ENCODE results near the gene TLE2. TPM values are rescaled to one million over a fixed set of nuclear protein-coding genes. Genes with fewer than 3 reads are reported as not detected.
A peak's percentile ranks its signal among the peaks of the same experiment; 100 is the strongest.

TLE2 gene
- total RNA-seq, 1 donor from 2014 or later, result 53.2 TPM

DNA sequence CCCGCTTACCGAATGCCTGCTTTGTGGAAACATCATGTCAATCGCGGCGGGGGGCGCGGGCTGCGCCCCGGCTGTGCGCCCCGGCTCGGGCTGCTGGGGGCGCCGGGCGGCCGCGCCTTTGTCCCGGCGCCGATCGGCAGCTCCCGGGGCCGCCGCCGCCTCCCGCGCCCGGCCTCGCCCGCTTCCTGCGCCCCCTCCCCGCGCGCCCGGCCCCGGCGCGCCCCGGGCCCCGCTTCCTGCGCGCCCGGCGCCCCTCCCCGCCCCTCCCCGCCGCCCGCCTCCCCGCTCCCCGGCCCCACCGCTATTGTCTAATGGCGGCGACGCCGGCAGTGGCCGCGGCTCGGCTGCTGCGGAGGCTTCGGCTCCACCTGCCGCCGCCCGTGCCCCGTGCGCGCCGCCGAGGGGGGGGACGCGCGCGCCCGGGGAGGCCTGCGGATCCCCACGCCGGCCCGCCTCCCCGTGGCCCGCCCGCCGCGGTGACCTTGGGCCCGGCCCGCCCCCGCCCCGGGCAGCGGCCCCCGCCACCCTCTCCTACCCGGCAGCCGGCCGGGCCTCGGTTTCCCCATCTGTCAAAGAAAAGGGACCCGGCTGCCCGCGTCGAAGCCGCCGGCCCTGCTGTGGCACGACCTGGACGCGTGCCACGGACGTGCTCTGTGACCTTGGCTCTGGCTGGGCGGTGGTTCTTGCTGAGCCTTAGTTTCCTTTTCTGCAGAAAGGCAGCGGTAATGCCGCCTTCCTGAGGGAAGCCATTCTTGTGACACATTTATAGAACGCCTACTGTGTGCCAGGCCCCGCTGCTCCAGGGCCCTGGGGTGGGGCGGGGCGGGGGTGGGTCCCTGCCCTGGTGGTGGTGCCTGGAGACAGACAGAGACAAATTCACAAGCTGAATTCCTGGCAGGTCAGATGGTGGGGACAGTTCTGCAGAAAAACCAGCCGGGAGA, 33.4 kb upstream of the TLE2 start, which contains the start of gene TLE5:
Gene TLE5, minus strand, starts transcription at position 331 of the 941 bp plus-strand sequence. Its CDS starts 295 bp downstream, at position 36.
- peak within 1 kb of the TSS; percentile 79 for H3K4me3 ChIP-seq
- DNase-seq, result peak; percentile 78
- peak within 1 kb of the TSS; percentile 97 for H3K27ac ChIP-seq (replicated peaks)
- peaks cover 51% of the 10 kb centered on the region for H3K4me1 ChIP-seq
- TF ChIP-seq, protein P1, sequence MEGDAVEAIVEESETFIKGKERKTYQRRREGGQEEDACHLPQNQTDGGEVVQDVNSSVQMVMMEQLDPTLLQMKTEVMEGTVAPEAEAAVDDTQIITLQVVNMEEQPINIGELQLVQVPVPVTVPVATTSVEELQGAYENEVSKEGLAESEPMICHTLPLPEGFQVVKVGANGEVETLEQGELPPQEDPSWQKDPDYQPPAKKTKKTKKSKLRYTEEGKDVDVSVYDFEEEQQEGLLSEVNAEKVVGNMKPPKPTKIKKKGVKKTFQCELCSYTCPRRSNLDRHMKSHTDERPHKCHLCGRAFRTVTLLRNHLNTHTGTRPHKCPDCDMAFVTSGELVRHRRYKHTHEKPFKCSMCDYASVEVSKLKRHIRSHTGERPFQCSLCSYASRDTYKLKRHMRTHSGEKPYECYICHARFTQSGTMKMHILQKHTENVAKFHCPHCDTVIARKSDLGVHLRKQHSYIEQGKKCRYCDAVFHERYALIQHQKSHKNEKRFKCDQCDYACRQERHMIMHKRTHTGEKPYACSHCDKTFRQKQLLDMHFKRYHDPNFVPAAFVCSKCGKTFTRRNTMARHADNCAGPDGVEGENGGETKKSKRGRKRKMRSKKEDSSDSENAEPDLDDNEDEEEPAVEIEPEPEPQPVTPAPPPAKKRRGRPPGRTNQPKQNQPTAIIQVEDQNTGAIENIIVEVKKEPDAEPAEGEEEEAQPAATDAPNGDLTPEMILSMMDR (IDR thresholded peaks at IDR 0.05; ENCODE audit: borderline replicate concordance), result peak; percentile 24
- H3K27me3 ChIP-seq (ENCODE audit: low read depth), result no peaks in the 10 kb centered on the region
- H3K9me3 ChIP-seq (replicated peaks), result no peaks in the 10 kb centered on the region
- intact Hi-C loops (cut with micrococcal nuclease), result no loop called here
- peaks cover 26% of the 10 kb centered on the region for H3K36me3 ChIP-seq

DNA sequence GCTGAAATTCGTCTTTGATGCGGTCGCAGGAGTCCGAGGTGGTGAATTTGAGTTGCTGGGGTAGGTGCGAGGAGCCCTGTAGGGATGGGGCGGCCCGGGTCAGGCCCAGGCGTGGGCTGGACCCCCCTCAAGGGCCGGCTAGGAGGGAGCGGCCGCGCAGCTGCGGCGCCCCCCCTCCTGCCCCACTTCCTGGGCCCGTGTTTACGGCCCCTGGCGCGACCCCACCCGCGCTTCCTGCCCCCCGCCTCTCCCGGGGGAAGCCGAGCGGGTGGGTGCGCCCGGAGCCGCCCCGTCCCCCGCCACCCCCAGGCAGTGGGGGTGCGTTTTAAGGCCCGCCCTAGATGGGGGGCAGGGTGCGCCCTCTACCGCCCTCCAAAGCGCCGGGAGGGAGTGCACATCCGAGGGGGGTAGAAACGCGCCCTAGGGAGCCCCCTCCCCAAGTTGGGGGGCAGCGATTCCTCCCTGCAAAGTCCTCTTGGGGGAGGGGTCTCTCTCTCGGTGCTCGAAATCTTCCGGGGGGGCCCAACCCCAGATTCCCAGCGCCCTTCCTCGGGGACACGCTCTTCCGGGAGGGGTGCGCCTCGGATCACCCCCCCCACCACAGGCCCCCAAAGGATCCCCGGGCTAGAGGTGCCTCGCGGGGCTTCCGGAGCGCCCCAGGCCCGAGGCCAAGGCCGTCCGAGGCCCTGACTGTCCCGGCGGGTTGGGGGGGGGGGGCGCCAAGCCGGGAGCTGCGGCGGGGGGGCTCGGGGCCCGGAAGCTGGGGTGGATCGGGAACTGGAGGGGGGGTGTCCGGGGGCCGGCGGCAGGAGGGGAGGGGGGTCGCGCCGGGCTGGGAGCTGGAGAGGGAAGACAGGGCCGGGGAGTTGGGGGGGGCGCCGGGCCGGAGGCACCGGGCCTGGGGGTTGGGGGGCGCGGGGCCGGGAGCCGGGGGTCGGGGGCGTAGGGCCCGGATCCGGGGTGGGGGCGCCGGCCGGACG, 32.4 kb upstream of the TLE2 start:
- Histone ChIP-seq H3K36me3 (peaks cover 33% of the 10 kb centered on the region), H3K27ac (replicated peaks) (peak overlapping the region; percentile 97), H3K9me3 (replicated peaks) (no peaks in the 10 kb centered on the region), H3K27me3 (ENCODE audit: low read depth) (no peaks in the 10 kb centered on the region), H3K4me1 (peaks cover 61% of the 10 kb centered on the region), H3K4me3 (peak overlapping the region; percentile 79)
- intact Hi-C loops (cut with micrococcal nuclease), result no loop called here
- TF ChIP-seq, protein P1 (IDR thresholded peaks at IDR 0.05; ENCODE audit: borderline replicate concordance), result peak; percentile 44
- peak; percentile 73 for DNase-seq

DNA sequence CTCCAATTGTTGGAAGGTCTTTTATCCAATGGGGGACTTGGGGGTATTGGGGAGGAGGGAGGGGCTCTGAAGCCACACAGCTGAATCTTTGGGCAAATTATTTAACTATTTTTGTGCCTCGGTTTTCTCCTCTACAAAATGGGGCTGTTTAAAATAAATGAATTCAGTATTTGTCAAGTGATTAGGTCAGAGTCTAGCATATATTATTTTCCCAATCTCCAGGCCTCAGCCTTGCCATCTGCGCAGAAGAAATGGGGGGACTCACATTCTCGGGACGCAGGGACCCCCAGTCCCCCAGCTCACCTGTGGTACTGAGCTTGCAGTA, 31.7 kb upstream of the TLE2 start:
- H3K4me3 ChIP-seq, result peak overlapping the region; percentile 79
- DNase-seq, result no peak
- intact Hi-C loops (cut with micrococcal nuclease), result no loop called here
- no peaks in the 10 kb centered on the region for H3K9me3 ChIP-seq (replicated peaks)
- no peaks in the 10 kb centered on the region for H3K27me3 ChIP-seq (ENCODE audit: low read depth)
- H3K36me3 ChIP-seq, result peaks cover 38% of the 10 kb centered on the region
- TF ChIP-seq, protein P1 (IDR thresholded peaks at IDR 0.05; ENCODE audit: borderline replicate concordance), result no peak
- H3K27ac ChIP-seq (replicated peaks), result peak overlapping the region; percentile 97
- H3K4me1 ChIP-seq, result peaks cover 65% of the 10 kb centered on the region

DNA sequence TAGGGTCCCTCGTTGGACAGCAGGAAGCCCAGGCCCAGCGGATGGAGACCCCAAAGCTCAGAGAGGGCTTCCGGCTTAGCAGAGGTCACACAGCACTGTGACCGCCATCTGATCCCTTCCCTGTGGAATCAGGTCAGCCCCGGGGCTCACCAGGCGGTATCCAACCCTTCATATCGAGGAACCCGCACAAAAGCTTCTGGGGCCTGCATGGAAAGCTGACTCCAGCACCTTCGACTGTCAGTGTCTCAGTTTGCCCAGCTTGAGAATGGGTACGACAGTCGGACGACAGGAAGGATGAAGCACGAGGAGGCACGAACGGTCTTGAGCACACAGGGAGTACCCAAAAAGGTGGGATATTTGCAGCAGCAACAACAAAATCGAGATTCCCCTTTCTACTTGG, 30.6 kb upstream of the TLE2 start:
- Histone ChIP-seq H3K27me3 (ENCODE audit: low read depth) (no peaks in the 10 kb centered on the region), H3K9me3 (replicated peaks) (no peaks in the 10 kb centered on the region), H3K36me3 (peaks cover 49% of the 10 kb centered on the region), H3K4me1 (peaks cover 75% of the 10 kb centered on the region), H3K27ac (replicated peaks) (peak overlapping the region; percentile 97), H3K4me3 (peak overlapping the region; percentile 79)
- TF ChIP-seq, protein P1 (IDR thresholded peaks at IDR 0.05; ENCODE audit: borderline replicate concordance), result no peak
- DNase-seq, result no peak
- intact Hi-C loops (cut with micrococcal nuclease), result no loop called here

DNA sequence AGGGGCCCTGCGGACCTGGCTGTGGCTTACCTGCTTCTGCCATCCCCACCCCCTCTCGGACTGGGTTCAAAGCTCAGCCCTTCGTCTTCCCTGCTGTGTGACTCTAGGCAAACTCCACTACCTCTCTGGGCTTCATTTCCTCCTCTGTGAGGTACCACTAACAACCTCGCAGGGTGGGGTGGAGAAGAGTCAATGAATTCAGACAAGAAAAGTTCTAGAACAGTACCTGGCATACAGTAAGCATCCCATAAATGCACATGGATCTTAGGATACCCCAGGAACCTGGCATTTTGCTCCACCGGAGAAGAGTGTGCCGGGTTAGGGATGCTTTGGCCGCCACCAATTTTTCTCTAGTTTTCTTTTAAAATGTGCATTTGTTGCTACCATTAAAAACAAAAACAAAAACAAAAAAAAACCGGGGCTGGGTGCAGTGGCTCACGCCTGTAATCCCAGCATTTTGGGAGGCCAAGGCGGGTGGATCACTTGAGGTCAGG, 29.8 kb upstream of the TLE2 start:
- peaks cover 75% of the 10 kb centered on the region for H3K4me1 ChIP-seq
- H3K9me3 ChIP-seq (replicated peaks), result no peaks in the 10 kb centered on the region
- peak overlapping the region; percentile 79 for H3K4me3 ChIP-seq
- TF ChIP-seq, protein P1 (IDR thresholded peaks at IDR 0.05; ENCODE audit: borderline replicate concordance), result no peak
- intact Hi-C loops (cut with micrococcal nuclease), result no loop called here
- peak overlapping the region; percentile 97 for H3K27ac ChIP-seq (replicated peaks)
- peaks cover 57% of the 10 kb centered on the region for H3K36me3 ChIP-seq
- H3K27me3 ChIP-seq (ENCODE audit: low read depth), result no peaks in the 10 kb centered on the region
- no peak for DNase-seq

Data from left ventricle myocardium inferior (tissue), 1 donor.